ENCODE measurements around the gene GTSF1L. TPM values are rescaled to one million over a fixed set of nuclear protein-coding genes. Genes with fewer than 3 reads are reported as not detected.

The GTSF1L gene
- total RNA-seq, 1 donor from 2014 or later = not detected

GRCh38 chr20:43744151-43744611 lies 17.4 kb upstream of the GTSF1L start:
- no peak for DNase-seq (ENCODE audit: low spot score, unreplicated experiment)
- Mint-ChIP-seq H3K9me3 (ENCODE audit: low read depth) (no peaks in the 10 kb centered on the region), H3K4me3 (ENCODE audit: low read depth) (no peak overlapping the region), H3K27me3 (peaks cover 8% of the 10 kb centered on the region), H3K36me3 (ENCODE audit: insufficient read depth) (no peaks in the 10 kb centered on the region), H3K4me1 (ENCODE audit: low read depth) (peaks cover 18% of the 10 kb centered on the region), H3K27ac (no peak overlapping the region)
- TF ChIP-seq CTCF (IDR thresholded peaks at IDR 0.05; ENCODE audit: unreplicated experiment) = no peak

- no peak for DNase-seq (ENCODE audit: low spot score, unreplicated experiment)
- peaks cover 10% of the 10 kb centered on the region for H3K27me3 Mint-ChIP-seq
- no peak for TF ChIP-seq CTCF (IDR thresholded peaks at IDR 0.05; ENCODE audit: unreplicated experiment)
- H3K4me1 Mint-ChIP-seq (ENCODE audit: low read depth) = peaks cover 5% of the 10 kb centered on the region
- no peak overlapping the region for H3K27ac Mint-ChIP-seq
- no peaks in the 10 kb centered on the region for H3K9me3 Mint-ChIP-seq (ENCODE audit: low read depth)
- no peaks in the 10 kb centered on the region for H3K36me3 Mint-ChIP-seq (ENCODE audit: insufficient read depth)
- H3K4me3 Mint-ChIP-seq (ENCODE audit: low read depth) = no peak overlapping the region
Observed at GRCh38 chr20:43740642-43741041, 13.8 kb upstream of the GTSF1L start.

- no peak overlapping the region for H3K27ac Mint-ChIP-seq
- H3K4me3 Mint-ChIP-seq (ENCODE audit: low read depth) = no peak overlapping the region
- no peaks in the 10 kb centered on the region for H3K36me3 Mint-ChIP-seq (ENCODE audit: insufficient read depth)
Observed at GRCh38 chr20:43739148-43739749, 12.4 kb upstream of the GTSF1L start.

GRCh38 chr20:43737925-43738324 lies 11.1 kb upstream of the GTSF1L start:
- H3K4me1 Mint-ChIP-seq (ENCODE audit: low read depth) = peaks cover 3% of the 10 kb centered on the region
- H3K9me3 Mint-ChIP-seq (ENCODE audit: low read depth) = no peaks in the 10 kb centered on the region
- no peak overlapping the region for H3K27ac Mint-ChIP-seq
- peaks cover 9% of the 10 kb centered on the region for H3K27me3 Mint-ChIP-seq
- H3K36me3 Mint-ChIP-seq (ENCODE audit: insufficient read depth) = no peaks in the 10 kb centered on the region
- no peak for TF ChIP-seq CTCF (IDR thresholded peaks at IDR 0.05; ENCODE audit: unreplicated experiment)
- no peak overlapping the region for H3K4me3 Mint-ChIP-seq (ENCODE audit: low read depth)
- no peak for DNase-seq (ENCODE audit: low spot score, unreplicated experiment)

More at GRCh38 chr20:43739148-43739749, 12.4 kb upstream of the GTSF1L start:
- peaks cover 13% of the 10 kb centered on the region for H3K27me3 Mint-ChIP-seq
- H3K9me3 Mint-ChIP-seq (ENCODE audit: low read depth) = no peaks in the 10 kb centered on the region
- TF ChIP-seq CTCF (IDR thresholded peaks at IDR 0.05; ENCODE audit: unreplicated experiment) = no peak
- DNase-seq (ENCODE audit: low spot score, unreplicated experiment) = no peak
- peaks cover 3% of the 10 kb centered on the region for H3K4me1 Mint-ChIP-seq (ENCODE audit: low read depth)

- H3K4me3 Mint-ChIP-seq (ENCODE audit: low read depth) = no peak overlapping the region
- no peak for TF ChIP-seq CTCF (IDR thresholded peaks at IDR 0.05; ENCODE audit: unreplicated experiment)
- DNase-seq (ENCODE audit: low spot score, unreplicated experiment) = no peak
- H3K4me1 Mint-ChIP-seq (ENCODE audit: low read depth) = peaks cover 3% of the 10 kb centered on the region
- H3K27ac Mint-ChIP-seq = no peak overlapping the region
- peaks cover 8% of the 10 kb centered on the region for H3K27me3 Mint-ChIP-seq
- no peaks in the 10 kb centered on the region for H3K36me3 Mint-ChIP-seq (ENCODE audit: insufficient read depth)
- H3K9me3 Mint-ChIP-seq (ENCODE audit: low read depth) = no peaks in the 10 kb centered on the region
Observed at GRCh38 chr20:43736588-43737158, 9.9 kb upstream of the GTSF1L start.

Measured in progenitor cell of endocrine pancreas (in vitro differentiated cells).